GDM1 (cell line): ENCODE measurements around the gene ARSD.
"Not testable (repeated sequence)": the region's sequence is repeated elsewhere in the genome, so short reads cannot be mapped to it uniquely, and the experiment has no call there.

Source experiments
- DNase-seq: peaks from one replicate; lab custom pipeline; 2025; lab: John Stamatoyannopoulos, UW

The ARSD gene

GRCh38 chrX:2890536-2891460, 38.3 kb downstream of the ARSD start:
- DNase-seq: not testable (repeated sequence)

- not testable (repeated sequence) for DNase-seq
Observed at GRCh38 chrX:2889706-2890490, 39.2 kb downstream of the ARSD start.

GRCh38 chrX:2889045-2889605, 40.0 kb downstream of the ARSD start:
- no peak for DNase-seq

- DNase-seq: no peak
Observed at GRCh38 chrX:2888309-2888708, 40.8 kb downstream of the ARSD start.

- DNase-seq: no peak
Observed at GRCh38 chrX:2883770-2884169, 45.4 kb downstream of the ARSD start.

GRCh38 chrX:2879670-2880069, 49.5 kb downstream of the ARSD start:
- no peak for DNase-seq

GRCh38 chrX:2878563-2878962, 50.6 kb downstream of the ARSD start:
- DNase-seq: no peak

GRCh38 chrX:2875798-2876399, 53.2 kb downstream of the ARSD start:
- DNase-seq: no peak

- DNase-seq: no peak
Observed at GRCh38 chrX:2875136-2875481, 54.0 kb downstream of the ARSD start.

- DNase-seq: no peak
Observed at GRCh38 chrX:2874222-2875135, 54.7 kb downstream of the ARSD start.

- DNase-seq: no peak
Observed at GRCh38 chrX:2872671-2873277, 56.4 kb downstream of the ARSD start.

GRCh38 chrX:2871831-2872230, 57.3 kb downstream of the ARSD start:
- DNase-seq: no peak

GRCh38 chrX:2870650-2871049, 58.5 kb downstream of the ARSD start:
- no peak for DNase-seq

GRCh38 chrX:2867206-2867605, 61.9 kb downstream of the ARSD start:
- no peak for DNase-seq

GRCh38 chrX:2863646-2864045, 65.5 kb downstream of the ARSD start:
- no peak for DNase-seq

GRCh38 chrX:2862404-2862803, 66.7 kb downstream of the ARSD start:
- no peak for DNase-seq

- no peak for DNase-seq
Observed at GRCh38 chrX:2859197-2859797, 69.8 kb downstream of the ARSD start.

GRCh38 chrX:2857566-2857965, 71.6 kb downstream of the ARSD start:
- DNase-seq: no peak

- no peak for DNase-seq
Observed at GRCh38 chrX:2855761-2856160, 73.4 kb downstream of the ARSD start.

- no peak for DNase-seq
Observed at GRCh38 chrX:2854918-2855317, 74.2 kb downstream of the ARSD start.
